Transverse colon (tissue), 4 donors: ENCODE measurements around the gene SPIB. TPM values are rescaled to one million over a fixed set of nuclear protein-coding genes. Genes with fewer than 3 reads are reported as not detected.

Experiments used
- DNase-seq: peaks from one replicate; pipeline ENCODE4 v3.0.0-alpha.2; 2019
- H3K27ac ChIP-seq, 4 donors: fragments of 200-600 bp; sonication (generic); 2 replicates each; pipeline ENCODE4 v1.5.1; 2016 to 2018; ENCODE audit warnings: inconsistent platforms in 4 of 4
- H3K27me3 ChIP-seq: fragments of 200-600 bp; sonication (generic); 2 replicates; pipeline ENCODE4 v1.5.1; 2017; ENCODE audit warnings: inconsistent platforms
- H3K36me3 ChIP-seq, 4 donors: fragments of 200-600 bp; sonication (generic); 2 replicates each; pipeline ENCODE4 v1.5.1; 2017 to 2019; ENCODE audit warnings: inconsistent platforms in 4 of 4
- H3K4me1 ChIP-seq, 4 donors: fragments of 200-600 bp; sonication (generic); 2 replicates each; pipeline ENCODE4 v1.5.1; 2017 to 2020; ENCODE audit warnings: inconsistent platforms in 4 of 4
- H3K4me3 ChIP-seq, 4 donors: fragments of 200-600 bp; sonication (generic); 1 replicate in 1 of 4; 2 replicates in 3 of 4; pipeline versions ENCODE4 v1.5.1 to v1.6.1; 2017 to 2019; ENCODE audit warnings: inconsistent platforms in 4 of 4
- H3K9me3 ChIP-seq, 2 donors: fragments of 200-600 bp; sonication (generic); 2 replicates each; pipeline ENCODE4 v1.5.1; 2017 to 2019; ENCODE audit warnings: inconsistent platforms in 2 of 2
- CTCF ChIP-seq, 5 experiments: fragments of 200-600 bp in 3 of 5; fragments of 450-650 bp in 2 of 5; sonication (generic) in 3 of 5; IDR thresholded peaks; 1 replicate in 2 of 5; 2 replicates in 3 of 5; pipeline ENCODE4 v1.5.1; 2016 to 2017; ENCODE audit warnings: antibody characterized with exemption in 5 of 5, inconsistent platforms in 3 of 5, mild to moderate bottlenecking in 2 of 5, moderate library complexity in 1 of 5
- EP300 ChIP-seq: sonication (generic); formaldehyde crosslinking; IDR thresholded peaks from one replicate; pipeline ENCODE4 v1.6.1; 2017; ENCODE audit warnings: antibody characterized with exemption, low read depth
- POLR2A ChIP-seq: fragments of 450-650 bp; IDR thresholded peaks from one replicate; pipeline ENCODE4 v1.6.1; 2016; ENCODE audit warnings: antibody characterized with exemption, mild to moderate bottlenecking, moderate library complexity
- POLR2AphosphoS5 ChIP-seq, 3 donors: sonication (generic); formaldehyde crosslinking; IDR thresholded peaks; one replicate each; pipeline ENCODE4 v1.6.1; 2016; ENCODE audit warnings: antibody characterized with exemption in 3 of 3
- WGBS, 2 donors: methylation state at CpG; one replicate each; pipeline ENCODE4 v1.1.5; 2018; ENCODE audit warnings: low coverage in 1 of 2; 5-methylcytosine and 5-hydroxymethylcytosine counted together
- in situ Hi-C, 4 donors: fragments of 200-750 bp; cut with MboI; loops; one replicate each; pipeline versions ENCODE4 v1.15.0 to v1.15.1; 2017; ENCODE audit warnings: low sequenced_read_pairs in 3 of 4, low pct_ligation_motif_present in 1 of 4, low pct_unique_long_range_greater_than_20kb in 1 of 4
- intact Hi-C: fragments of 100-400 bp; cut with DNase I; formaldehyde crosslinking; loops from one replicate; pipeline ENCODE4 v1.15.1; 2023; ENCODE audit warnings: low total_unique reads
- total RNA-seq, 4 donors: library from RNA; depleted of rRNA; stranded (reverse); fragments of >200 nt; gene quantifications; one replicate each; pipeline ENCODE4 v1.1.0, GENCODE V29; 2016

The SPIB gene
- total RNA-seq, 4 donors from 2014 or later, result 45.7 to 56.8 (median 51.7) TPM

GRCh38 chr19:50423279-50424113 is 4.8 kb downstream of the SPIB start:
- Histone ChIP-seq H3K9me3 (no peaks in the 10 kb centered on the region), H3K27ac (no peak overlapping the region), H3K36me3 (no peaks in the 10 kb centered on the region), H3K4me1 (peaks cover 0 to 11% (median 6%) of the 10 kb centered on the region in 4 donors), H3K27me3 (peaks cover 47% of the 10 kb centered on the region), H3K4me3 (no peak overlapping the region)
- TF ChIP-seq POLR2A, result no peak
- TF ChIP-seq CTCF (IDR thresholded peaks at IDR 0.05), result no peak
- TF ChIP-seq EP300, result no peak
- no peak for TF ChIP-seq POLR2AphosphoS5 (IDR thresholded peaks at IDR 0.05)
- in situ Hi-C loops, result loop anchor here in 1 of 4 donors (10.0 kb wide), 1 partner anchor 59 kb away; the partner anchor contains the start of gene NAPSA
- DNase-seq, result no peak
- WGBS, 2 donors, result 78 to 84% methylated on average over 5 to 22 of the region's 22 CpGs
- intact Hi-C loops, result no loop called here

GRCh38 chr19:50425581-50425980 is 6.8 kb downstream of the SPIB start:
- Histone ChIP-seq H3K27ac (no peak overlapping the region), H3K9me3 (no peaks in the 10 kb centered on the region), H3K27me3 (peaks cover 47% of the 10 kb centered on the region), H3K36me3 (no peaks in the 10 kb centered on the region), H3K4me3 (no peak overlapping the region), H3K4me1 (peaks cover 0 to 11% (median 2%) of the 10 kb centered on the region in 4 donors)
- no peak for TF ChIP-seq CTCF (IDR thresholded peaks at IDR 0.05)
- no peak for TF ChIP-seq POLR2AphosphoS5 (IDR thresholded peaks at IDR 0.05)
- TF ChIP-seq EP300, result no peak
- DNase-seq, result no peak
- intact Hi-C loops (no loop called here), in situ Hi-C loops (loop anchor here in 1 of 4 donors (10.0 kb wide), 1 partner anchor 61 kb away; the partner anchor contains the start of gene NAPSA)
- 63 to 83% methylated on average over 2 to 7 of the region's 7 CpGs for WGBS, 2 donors

DNA sequence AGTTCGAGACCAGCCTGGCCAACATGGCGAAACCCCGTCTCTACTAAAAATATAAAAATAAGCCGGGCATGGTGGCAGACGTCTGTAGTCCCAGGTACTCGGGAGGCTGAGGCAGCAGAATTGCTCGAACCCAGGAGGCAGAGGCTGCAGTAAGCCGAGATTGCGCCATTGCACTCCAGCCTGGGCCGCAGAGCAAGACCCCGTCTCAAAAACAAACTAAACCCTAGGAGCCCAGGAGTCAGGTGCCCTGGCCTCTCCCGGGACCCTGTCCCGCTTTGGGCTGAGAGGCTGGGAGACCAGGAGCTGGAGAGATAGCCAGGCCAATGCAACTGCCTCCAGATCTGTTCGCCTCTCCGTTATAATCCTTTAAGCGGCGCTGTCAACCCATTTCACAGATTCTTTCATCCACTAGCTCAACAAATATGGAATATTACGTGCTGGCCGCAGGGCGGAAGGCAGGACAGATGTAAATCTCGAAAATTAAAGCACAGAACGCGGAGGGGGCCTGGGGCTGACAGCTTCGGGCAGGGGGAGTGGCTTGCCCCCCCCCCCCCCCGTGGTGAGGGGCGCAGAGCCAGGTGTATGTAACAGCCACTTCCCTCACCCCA is 8.7 kb downstream of the SPIB start:
- 85 to 90% methylated on average over 8 to 26 of the region's 26 CpGs for WGBS, 2 donors
- peak overlapping the region in 1 of 4 donors; percentile 47 for H3K27ac ChIP-seq
- no peak for TF ChIP-seq POLR2A
- TF ChIP-seq POLR2AphosphoS5 (IDR thresholded peaks at IDR 0.05), result no peak
- TF ChIP-seq CTCF (IDR thresholded peaks at IDR 0.05), result no peak
- no peak for TF ChIP-seq EP300
- no peaks in the 10 kb centered on the region for H3K9me3 ChIP-seq
- no peak for DNase-seq
- H3K4me1 ChIP-seq, result peaks cover 4 to 27% (median 16%) of the 10 kb centered on the region in 4 donors
- no peaks in the 10 kb centered on the region for H3K36me3 ChIP-seq
- intact Hi-C loops, result no loop called here
- H3K4me3 ChIP-seq, result peak overlapping the region in 2 of 4 donors; percentile 5 to 33
- peaks cover 40% of the 10 kb centered on the region for H3K27me3 ChIP-seq
- in situ Hi-C loops, result loop anchor here in 1 of 4 donors (10.0 kb wide), 1 partner anchor 63 kb away; the partner anchor contains the start of gene NAPSA

GRCh38 chr19:50427997-50428425 is 9.3 kb downstream of the SPIB start:
- H3K36me3 ChIP-seq, result no peaks in the 10 kb centered on the region
- H3K27me3 ChIP-seq, result peaks cover 42% of the 10 kb centered on the region
- H3K4me3 ChIP-seq, result peak overlapping the region in 3 of 4 donors; percentile 5 to 33 (median 12)
- no peaks in the 10 kb centered on the region for H3K9me3 ChIP-seq
- intact Hi-C loops, result no loop called here
- peaks cover 6 to 31% (median 20%) of the 10 kb centered on the region in 4 donors for H3K4me1 ChIP-seq
- peak overlapping the region in 3 of 4 donors; percentile 2 to 54 (median 47) for H3K27ac ChIP-seq
- WGBS, 2 donors, result 28% methylated on average over 36 of the region's 38 CpGs; no CpG with 5 or more reads in 1 of the 2 donors
- TF ChIP-seq POLR2AphosphoS5 (IDR thresholded peaks at IDR 0.05) (peak; percentile 19 to 46 (median 41)), POLR2A (no peak)
- DNase-seq, result peak; percentile 81
- in situ Hi-C loops, result loop anchor here in 1 of 4 donors (10.0 kb wide), 1 partner anchor 63 kb away; the partner anchor contains the start of gene NAPSA
